RPMI8226 (cell line): ENCODE measurements around the gene FAM161A.
A peak's percentile ranks its signal among the peaks of the same experiment; 100 is the strongest.
"Not testable (repeated sequence)": the region's sequence is repeated elsewhere in the genome, so short reads cannot be mapped to it uniquely, and the experiment has no call there.

Experiments used
- DNase-seq: peaks from one replicate; pipeline ENCODE4 v3.0.0-alpha.2; 2015

FAM161A gene

DNA sequence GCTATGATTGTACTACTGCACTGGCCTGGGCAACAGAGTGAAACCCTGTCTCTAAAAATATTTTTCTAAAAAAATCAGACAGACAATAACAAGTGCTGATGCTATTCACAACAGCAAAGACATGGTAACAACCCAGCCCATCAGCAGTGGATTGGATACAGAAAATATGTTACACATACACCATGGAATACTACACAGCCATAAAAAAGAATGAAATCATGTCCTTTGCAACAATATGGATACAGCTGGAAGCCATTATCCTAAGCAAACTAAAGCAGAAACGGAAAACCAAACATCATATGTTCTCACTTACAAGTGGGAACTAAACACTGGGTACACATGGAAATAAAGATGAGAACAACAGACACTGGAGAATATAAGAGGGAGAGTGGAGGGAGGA is 19.9 kb downstream of the FAM161A start:
- DNase-seq: no peak

DNA sequence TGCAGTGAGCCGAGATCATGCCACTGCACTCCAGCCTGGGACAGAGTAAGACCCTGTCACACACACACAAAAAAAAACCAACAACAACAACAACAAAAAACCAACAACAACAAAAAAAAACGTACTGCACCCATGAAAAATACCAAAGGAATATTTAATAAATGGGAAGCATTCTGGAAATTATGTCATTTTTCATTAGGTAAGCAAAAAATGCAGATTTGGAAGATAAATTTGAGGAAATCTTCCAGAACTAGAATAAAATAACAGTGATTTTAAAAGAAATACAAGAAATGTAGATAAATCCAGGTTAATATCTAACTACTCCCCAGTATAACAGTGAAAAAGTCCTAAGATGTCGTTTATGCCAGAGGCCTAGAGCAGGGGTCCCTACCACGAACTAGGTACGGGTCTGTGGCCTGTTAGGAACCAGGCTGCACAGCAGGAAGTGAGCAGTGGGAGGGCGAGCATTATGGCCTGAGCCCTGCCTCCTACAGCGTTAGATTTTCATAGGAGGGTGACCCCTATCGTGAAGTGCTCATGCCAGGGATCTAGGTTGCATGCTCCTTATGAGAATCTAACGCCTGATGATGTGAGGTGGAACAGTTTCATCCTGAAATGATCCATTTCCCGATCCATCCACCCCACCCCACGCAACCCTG is 21.5 kb downstream of the FAM161A start:
- no peak for DNase-seq

DNA sequence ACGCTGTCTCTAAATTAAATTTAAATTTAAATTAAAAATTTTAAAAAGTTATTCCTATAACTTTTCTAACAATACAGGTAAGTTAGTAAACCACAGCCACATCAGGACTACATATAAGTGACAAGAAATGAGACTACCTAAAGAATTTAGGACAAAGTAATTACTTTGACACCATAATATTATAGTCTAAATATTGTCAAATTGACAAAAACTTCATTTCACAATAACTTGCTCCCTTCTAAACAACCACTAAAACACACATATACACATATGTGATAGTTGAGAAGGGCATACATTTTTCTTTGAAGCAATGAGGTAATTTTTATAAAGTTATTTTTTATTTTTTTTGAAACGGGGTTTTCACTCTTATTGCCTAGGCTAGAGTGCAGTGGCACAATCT is 31.6 kb downstream of the FAM161A start:
- no peak for DNase-seq

DNA sequence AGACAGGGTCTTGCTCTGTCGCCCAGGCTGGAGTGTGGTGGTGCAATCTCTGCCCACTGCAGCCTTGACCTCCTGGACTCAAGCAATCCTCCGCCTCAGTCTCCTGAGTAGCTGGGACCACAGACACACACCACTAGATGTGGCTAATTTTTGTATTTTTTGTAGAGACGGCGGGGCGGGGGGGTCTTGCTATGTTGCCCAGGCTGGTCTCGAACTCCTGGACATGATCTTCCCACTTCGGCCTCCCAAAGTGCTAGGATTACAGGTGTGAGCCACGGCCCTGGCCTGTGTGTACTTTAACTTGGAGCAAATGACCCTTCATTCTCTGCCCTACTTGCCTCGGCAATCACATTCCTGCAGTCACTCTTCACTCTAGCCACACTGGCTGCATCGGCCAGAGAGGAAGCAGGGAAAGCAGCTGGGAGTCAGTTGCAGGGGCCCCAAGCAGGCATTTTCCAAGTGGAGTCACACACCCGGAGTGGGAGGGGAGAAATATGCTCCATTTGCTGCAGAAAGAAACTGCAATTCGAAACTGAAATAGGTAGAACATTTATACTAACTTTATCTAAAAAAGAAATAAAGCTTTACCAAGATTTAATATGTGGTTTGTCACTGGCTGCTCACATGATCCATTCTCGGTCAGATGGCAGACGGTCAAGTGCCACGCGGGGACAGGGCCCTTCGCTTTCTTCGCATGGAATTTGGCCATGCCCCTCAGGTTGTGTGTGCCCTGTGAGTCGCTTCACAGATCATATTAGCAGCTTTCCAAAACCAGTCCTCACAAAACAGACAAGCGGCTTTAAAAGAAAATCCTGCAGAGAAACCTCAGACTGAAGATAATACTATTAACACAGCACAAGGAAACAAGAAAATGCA is 37.1 kb downstream of the FAM161A start:
- no peak for DNase-seq

DNA sequence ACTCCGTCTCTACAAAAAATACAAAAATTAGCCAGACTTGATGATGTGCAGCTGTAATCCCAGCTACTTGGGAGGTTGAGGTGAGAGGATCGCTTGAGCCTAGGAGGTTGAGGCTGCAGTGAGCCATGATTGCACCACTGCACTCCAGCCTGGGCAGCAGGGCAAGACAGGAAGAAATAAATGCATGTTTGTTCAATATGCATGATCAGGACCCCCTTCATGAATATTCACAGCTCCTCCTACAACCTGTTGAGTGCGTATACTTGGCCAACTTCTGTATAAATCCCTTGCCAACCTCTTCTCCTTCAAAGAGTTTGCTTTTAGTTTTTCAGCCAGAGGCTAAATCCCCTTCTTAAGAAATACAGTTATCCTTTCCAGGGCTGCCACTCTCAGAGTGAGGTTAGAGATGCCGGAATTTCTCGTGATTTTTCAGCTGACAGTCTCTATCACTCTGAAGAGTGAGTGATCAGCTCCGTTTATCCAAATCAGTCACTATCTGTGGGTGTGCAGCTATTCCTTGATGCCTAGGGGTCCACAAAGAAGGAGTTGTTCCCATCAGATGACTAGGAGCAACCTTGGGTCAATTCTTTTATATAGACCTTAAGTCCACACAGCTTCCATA is 39.2 kb downstream of the FAM161A start:
- DNase-seq: no peak

DNA sequence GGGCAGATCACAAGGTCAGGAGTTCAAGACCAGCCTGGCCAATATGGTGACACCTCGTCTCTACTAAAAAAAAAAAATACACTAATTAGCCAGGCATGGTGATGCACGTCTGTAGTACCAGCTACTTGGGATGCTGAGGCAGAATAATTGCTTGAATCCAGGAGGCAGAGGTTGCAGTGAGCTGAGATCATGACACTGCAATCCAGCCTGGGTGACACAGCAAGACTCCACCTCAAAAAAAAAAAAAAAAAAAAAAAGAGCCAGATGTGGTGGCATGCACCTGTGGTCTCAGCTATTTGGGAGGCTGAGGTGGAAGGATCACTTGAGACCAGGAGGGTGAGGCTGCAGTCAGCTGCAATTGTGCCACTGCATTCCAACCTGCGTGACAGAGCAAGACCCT is 40.5 kb downstream of the FAM161A start:
- DNase-seq: not testable (repeated sequence)

DNA sequence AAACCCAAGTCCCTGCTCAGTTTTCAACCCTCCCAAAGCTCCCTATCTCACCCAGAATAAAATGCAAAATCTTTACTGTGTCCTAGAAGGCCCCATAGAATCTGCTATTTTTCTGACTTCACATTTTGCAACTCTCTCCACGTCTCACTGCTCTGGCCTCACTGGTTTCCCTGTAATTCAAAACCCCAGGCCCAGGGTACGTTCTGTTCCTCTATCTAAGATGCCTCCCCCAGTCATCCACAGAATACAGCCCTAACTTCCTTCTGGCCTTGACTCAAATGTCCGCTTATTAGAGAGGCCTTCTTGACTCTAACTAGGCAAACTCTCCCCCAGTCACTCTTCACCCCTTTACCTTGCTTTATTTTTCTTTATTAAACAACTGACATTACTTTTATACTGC is 42.0 kb downstream of the FAM161A start:
- no peak for DNase-seq

DNA sequence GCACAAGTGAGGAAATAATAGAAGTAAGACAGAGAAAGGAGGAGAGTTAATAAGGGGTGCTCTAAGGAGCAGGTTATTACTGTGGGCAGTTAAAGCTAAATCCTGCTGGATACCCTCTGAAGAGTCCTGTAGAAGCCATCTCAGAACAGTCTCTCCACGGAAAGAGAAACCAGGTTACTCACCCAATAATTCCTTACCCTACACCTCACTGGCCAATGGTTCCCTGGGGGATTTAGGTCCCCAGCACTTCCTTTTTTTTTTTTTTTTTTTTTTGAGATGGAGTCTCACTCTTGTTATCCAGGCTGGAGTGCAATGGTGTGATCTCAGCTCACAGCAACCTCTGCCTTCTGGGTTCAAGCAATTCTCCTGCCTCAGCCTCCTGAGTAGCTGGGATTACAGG is 43.7 kb downstream of the FAM161A start:
- not testable (repeated sequence) for DNase-seq

DNA sequence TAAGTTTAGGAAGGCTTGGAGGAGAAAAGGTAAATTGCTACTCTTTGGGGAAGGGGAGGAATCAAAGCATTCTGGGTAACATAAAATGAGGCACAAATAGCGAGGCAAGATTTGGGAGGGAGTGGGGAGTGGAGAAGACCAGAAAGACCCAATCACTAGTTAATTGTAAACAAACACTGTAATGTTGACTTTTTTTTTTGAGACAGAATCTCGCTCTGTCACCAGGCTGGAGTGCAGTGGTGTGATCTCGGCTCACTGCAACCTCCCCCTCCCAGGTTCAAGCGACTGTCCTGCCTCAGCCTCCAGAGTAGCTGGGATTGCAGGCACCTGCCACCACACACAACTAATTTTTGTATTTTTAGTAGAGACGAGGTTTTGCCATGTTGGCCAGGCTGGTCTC is 45.2 kb downstream of the FAM161A start:
- DNase-seq: not testable (repeated sequence)

DNA sequence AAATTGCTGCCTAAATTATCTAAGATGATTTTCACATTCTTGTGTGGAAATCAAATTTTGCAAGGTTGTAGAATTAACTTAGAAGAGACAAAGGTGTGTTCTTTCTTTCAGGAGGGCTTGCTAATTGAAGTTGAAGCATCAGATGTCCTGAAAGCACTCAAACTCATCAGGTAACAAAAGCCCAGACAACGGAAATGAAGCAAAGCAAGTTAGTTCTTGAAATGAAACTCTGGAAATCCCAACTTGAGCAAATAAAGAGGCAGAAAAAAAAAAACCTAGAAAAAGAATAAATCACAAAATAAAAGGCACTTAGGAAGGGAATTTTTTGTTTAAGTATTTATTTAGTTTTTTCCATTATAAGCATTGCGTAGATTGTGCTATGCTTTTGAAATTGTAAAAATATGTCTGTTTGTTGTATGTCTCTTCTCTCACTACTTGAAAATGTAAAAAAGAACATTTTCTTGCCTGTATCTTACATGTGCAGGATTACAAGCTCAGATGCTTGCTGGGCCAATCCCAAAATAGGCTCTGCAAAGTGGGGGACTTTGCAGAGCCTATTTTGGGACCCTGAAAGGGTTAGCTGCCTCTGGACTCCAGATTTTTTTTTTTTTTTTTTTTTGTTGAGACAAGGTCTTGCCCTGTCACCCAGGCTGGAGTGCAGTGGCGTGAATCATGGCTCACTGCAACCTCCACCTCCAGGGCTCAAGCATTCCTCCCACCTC is 46.7 kb downstream of the FAM161A start:
- no peak for DNase-seq

DNA sequence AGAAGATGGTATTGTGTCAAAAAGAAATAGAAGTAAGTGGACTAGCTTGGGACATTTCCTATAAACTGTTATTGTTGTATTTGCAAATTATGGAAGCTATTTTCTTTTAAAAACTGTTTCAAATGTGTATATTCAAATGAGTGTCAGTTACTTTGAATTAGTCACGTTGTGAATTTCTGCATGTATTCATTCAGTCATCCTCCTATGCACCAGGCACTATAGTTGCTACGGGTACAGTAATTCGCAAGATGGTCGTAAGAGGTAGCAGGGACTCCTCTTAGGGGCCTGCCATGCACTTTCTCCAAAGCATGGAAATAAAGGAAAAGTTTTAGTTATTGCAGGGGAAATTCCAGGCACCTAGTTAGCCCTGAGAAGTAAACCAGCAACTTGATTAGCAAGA is 51.3 kb downstream of the FAM161A start:
- DNase-seq: no peak

DNA sequence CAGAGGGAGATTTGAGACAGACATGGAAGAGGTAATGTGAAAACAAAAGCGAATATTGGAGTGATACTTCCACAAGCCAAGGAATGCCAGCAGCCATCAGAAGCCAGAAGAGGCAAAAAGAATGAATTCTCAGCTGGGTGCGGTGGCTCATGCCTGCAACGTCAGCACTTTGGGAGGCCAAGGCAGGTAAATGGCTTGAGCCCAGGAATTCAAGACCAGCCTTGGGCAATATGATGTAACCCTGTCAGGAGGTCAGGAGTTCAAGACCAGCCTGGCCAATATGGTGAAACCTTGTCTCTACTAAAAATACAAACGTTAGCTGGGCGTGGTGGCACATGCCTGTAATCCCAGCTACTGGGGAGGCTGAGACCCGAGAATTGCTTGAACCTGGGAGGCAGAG is 54.8 kb downstream of the FAM161A start:
- no peak for DNase-seq

DNA sequence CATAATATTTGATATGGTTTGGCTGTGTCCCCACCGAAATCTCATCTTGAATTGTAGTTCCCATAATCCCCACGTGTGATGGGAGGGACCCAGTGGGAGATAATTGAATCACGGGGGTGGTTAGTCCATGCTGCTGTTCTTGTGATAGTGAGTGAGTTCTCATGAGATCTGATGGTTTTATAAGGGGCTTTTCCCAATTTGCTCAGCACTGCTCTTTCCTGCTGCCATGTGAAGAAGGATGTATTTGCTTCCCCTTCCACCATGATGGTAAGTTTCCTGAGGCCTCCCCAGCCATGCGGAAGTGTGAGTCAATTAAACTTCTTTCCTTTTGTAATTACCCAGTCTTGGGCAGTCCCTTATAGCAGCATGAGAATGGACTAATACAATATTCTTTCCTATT is 56.4 kb downstream of the FAM161A start:
- not testable (repeated sequence) for DNase-seq

DNA sequence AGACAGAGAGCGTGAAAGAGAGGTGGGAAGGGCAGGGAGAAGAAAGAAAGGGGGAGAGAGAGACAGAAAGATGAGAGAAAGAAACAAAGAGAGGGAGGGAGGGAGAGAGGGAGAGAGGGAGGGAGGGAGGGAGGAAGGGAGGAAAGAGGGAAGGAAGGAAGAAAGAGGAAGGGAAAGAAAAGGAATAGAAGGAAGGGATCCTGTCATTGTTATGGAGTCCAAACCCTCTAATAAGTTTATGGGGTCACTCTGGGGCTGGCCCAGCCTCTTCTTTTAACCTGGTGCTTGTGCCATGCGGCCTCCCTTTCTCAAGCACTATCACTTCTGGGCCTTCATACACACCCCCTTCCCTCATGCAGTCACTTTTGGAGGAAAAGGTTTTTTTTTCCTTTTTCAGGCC is 58.5 kb downstream of the FAM161A start:
- DNase-seq: no peak

DNA sequence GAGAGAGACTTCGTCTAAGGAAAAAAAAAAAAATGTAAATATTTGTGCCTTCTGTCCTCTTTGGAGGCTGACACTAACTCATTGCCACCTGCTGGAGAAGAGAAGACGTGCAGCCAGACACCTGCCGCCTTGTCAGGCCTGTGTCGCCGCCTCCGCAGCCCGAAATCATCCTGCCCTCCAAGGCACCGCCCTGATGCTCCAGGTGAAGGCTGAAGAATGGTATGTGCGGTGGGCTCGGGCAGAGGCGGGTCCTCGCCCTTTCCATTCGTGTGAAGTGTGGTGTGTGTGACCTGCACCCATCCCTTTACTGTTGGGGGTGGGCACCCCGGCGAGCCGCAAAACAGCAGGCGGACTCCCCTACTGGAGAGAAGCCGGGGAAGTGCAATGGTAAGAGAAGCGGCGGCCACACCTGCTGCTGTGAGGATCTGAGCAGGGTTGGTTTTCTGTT is 60.4 kb downstream of the FAM161A start:
- peak; percentile 78 for DNase-seq

DNA sequence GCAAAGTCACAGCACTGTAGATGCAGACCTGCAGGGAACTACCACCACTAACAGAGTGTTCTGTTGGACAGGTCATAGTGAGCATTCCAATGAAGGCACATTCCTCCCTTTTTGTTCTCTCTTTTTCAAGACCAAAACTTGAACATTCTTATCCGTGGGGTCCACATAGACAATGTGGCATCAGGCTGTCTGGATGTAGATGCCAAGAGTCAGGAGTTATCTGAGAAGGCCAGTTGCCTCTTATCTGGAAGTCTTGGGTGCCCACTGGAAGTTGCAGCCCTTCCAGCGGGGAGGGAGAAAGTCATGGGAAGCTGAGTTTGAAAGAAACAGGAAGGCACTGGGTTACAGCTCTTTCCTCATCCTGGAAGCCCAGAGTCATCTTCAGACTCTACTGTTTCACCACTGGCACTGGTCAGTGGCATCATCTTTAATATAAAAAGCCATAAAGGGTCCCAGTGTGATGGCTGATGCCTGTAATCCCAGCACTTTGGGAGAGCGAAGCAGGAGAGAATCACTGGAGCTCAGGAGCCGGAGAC is 61.4 kb downstream of the FAM161A start:
- no peak for DNase-seq

DNA sequence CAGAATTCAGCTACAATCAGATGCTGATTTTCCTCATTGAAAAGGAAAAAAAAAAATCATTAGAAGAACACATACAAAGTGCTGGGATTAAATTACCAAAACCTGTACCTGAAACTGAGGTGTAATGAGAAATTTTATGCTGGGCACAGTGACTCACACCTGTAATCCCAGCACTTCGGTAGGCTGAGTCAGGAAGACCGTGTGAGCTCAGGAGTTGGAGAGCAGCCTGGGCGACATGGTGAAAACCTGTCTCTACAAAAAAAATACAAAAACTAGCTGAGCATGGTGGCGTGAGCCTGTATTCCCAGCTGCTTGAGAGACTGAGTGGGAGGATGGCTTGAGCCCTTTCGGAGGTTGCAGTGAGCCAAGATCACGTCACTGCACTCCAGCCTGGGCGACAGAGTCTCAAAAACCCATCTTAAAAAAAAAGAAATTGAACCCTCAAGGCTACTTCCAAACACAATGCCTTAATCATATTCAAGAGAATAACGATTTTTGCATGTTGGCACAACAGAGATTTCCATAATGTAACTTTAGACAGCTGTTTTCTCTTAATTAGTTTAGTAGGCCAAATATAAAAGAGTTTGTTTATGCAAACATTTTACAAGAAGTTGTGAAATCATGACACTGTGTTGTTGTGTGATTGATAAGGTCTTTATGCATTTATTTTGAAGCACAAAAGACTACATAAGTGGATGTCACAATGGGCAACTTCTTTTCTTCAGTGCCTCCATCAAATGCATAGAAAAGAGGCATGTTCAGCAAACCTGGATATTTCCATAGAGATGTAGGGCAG is 63.9 kb downstream of the FAM161A start:
- DNase-seq: no peak

DNA sequence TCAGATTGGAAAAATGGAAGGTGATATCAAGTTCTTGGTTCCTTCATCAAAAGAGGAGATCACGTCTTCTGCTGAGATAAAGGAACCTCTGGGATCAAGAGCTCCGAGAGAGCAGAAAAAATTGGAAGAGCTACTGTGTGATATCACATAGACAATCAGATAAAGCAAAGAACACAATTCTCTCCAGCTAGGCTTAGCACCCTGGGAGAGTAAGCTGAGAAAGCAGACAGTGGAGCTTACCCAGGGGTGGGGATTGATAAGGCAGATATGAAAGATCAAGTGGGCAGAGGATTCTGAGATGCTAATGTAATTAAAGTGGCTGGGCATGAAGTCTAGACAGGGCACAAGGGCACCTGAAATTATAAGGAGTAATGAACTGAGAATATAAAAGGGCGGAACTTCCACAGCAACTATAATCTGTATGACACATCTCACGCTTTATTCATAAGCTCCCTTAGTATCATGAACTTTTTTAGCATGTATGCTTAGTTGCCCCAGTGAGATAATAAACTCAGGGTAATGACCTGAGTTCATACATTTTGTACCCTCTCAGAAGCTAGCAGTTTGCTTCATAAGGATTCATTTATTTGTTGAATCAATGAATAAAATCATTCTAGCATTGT is 65.8 kb downstream of the FAM161A start:
- DNase-seq: no peak

DNA sequence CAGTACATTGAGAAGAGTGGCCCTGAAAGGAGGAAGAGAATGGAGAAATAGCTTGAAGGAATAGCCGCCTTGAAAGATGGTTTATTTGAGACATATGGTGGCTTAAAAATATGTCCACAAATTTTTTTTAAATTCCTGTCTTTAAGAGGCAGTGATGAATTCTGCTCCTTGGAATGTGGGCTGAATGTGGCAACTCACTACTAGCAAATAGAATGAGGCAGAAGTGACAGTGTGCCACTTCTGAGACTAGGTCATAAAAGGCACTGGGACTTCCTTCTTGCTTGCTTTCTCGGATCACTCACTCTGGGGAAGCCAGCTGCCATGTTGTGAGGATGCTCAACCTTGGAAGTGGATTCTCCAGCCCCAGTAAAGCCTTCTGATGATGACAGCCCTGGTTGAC is 67.0 kb downstream of the FAM161A start:
- no peak for DNase-seq

DNA sequence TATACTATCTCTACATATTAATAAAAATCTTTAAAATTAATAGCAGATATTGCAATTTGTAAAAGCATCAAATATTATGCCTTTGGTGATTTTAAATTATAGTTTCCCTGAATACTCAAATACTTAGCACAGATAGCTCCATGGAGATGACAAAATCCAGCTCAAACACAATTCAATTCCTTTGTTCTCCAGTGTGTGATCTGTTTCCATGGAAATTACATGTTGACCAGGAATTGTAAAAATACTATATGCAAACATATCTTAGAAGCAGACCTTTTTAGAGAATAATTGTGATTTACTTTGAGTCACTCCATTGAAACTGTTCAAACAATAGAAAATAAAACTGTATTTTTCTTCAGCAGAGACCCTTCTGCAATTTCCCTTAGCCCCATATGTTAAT is 68.3 kb downstream of the FAM161A start:
- no peak for DNase-seq

DNA sequence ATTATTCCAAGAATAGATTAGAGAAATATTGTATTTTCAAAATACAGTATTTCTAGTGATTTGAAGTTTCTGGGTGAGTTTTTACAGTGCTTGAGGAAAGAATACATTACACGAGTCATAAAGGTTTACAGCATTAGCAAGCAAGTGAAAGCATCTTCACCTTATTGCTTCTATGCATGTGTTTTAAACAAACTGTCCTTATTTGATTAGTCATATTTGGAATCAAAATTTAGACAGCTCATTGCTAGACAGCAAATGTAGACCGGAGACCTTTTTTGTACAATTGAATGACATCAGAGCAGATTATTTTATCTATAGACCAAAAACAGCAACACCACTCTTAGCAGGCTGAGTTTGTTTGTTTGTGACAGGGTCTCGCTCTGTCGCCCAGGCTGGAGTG is 69.2 kb downstream of the FAM161A start:
- DNase-seq: no peak
